Gastroesophageal sphincter (tissue), 3 donors: ENCODE data around the gene KRT72.

Source experiments
- EP300 ChIP-seq: sonication (generic); formaldehyde crosslinking; IDR thresholded peaks from one replicate; pipeline ENCODE4 v1.6.1; 2017; ENCODE audit warnings: antibody characterized with exemption, mild to moderate bottlenecking
- TF ChIP-seq, protein P1 (sequence below), 4 experiments: fragments of 200-600 bp in 2 of 4; fragments of 450-650 bp in 2 of 4; sonication (generic) in 1 of 4; IDR thresholded peaks; one replicate each; pipeline ENCODE4 v1.5.1; 2017 to 2019; ENCODE audit warnings: antibody characterized with exemption in 4 of 4, mild to moderate bottlenecking in 2 of 4, moderate library complexity in 2 of 4

DNA sequence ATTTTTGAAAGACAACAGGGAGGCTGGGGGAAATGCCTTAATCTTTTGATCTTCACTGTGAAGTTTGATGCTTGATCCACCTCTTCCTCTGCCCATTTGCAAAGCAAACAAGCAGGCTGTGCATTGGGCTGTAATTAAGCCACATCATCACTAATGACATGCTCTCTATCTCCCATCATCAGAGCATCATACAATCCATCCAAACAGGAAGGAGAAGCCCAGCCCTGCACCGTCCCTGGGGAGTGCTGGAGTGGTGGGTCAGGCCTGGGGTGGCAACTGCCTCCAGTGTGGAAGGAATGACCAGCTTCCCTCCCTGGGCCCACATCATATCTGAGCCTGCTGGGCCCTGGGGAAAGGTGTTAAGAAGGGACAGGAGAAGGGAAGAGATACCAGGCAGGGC is 20.8 kb downstream of the KRT72 start:
- TF ChIP-seq, protein P1, sequence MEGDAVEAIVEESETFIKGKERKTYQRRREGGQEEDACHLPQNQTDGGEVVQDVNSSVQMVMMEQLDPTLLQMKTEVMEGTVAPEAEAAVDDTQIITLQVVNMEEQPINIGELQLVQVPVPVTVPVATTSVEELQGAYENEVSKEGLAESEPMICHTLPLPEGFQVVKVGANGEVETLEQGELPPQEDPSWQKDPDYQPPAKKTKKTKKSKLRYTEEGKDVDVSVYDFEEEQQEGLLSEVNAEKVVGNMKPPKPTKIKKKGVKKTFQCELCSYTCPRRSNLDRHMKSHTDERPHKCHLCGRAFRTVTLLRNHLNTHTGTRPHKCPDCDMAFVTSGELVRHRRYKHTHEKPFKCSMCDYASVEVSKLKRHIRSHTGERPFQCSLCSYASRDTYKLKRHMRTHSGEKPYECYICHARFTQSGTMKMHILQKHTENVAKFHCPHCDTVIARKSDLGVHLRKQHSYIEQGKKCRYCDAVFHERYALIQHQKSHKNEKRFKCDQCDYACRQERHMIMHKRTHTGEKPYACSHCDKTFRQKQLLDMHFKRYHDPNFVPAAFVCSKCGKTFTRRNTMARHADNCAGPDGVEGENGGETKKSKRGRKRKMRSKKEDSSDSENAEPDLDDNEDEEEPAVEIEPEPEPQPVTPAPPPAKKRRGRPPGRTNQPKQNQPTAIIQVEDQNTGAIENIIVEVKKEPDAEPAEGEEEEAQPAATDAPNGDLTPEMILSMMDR (IDR thresholded peaks at IDR 0.05): no peak
- no peak for TF ChIP-seq EP300
